B cell (primary cell): ENCODE results near the gene DENND1C. TPM values are rescaled to one million over a fixed set of nuclear protein-coding genes. Genes with fewer than 3 reads are reported as not detected.

Experiments used
- ATAC-seq: fragments of 200-7000 bp; cut with Tn5 transposase; one replicate; pipeline ENCODE4 v1.10.0; 2021; ENCODE audit warnings: low read depth, mild to moderate bottlenecking, moderate number of reproducible peaks, moderate library complexity
- CTCF ChIA-PET: fragments of 350-600 bp; sonication (Branson Sonifier 250); formaldehyde crosslinking; loops from one replicate; lab custom pipeline; 2021; ENCODE audit warnings: antibody characterized with exemption, inconsistent platforms; lab: Charles Lee
- POLR2A ChIA-PET: fragments of 350-600 bp; sonication (Branson Sonifier 250); formaldehyde crosslinking; loops from one replicate; lab custom pipeline; 2021; ENCODE audit warnings: antibody characterized with exemption; lab: Charles Lee
- DNase-seq: peaks from one replicate; pipeline ENCODE4 v3.0.0; 2013
- H2AFZ ChIP-seq: 2 replicates; pipeline ENCODE4 v1.6.1; 2012; ENCODE audit warnings: mild to moderate bottlenecking, low read depth, low read length; ENCODE audit not compliant: insufficient read depth, poor library complexity, severe bottlenecking
- H3K27ac ChIP-seq, 2 donors: 1 replicate in 1 of 2; 2 replicates in 1 of 2; pipeline ENCODE4 v1.5.1; 2012 to 2013; ENCODE audit warnings: low read length in 2 of 2, mild to moderate bottlenecking in 2 of 2, moderate library complexity in 1 of 2
- H3K27me3 ChIP-seq, 4 experiments: fragments of 200-600 bp in 1 of 4; sonication (generic) in 1 of 4; replicated peaks in 1 of 4; 1 replicate in 2 of 4; 2 replicates in 2 of 4; pipeline versions ENCODE4 v1.6.1 to v1.7.0; 2013 to 2016; ENCODE audit warnings: low read length in 3 of 4, mild to moderate bottlenecking in 2 of 4, mixed read lengths in 1 of 4, moderate library complexity in 1 of 4; ENCODE audit not compliant: insufficient read depth in 4 of 4, control insufficient read depth in 3 of 4; ENCODE audit errors: control extremely low read depth in 1 of 4
- H3K36me3 ChIP-seq, 2 experiments: replicated peaks in 1 of 2; 1 replicate in 1 of 2; 2 replicates in 1 of 2; pipeline versions ENCODE4 v1.6.1 to v1.7.1; 2013; ENCODE audit warnings: low read length in 1 of 2; ENCODE audit not compliant: insufficient read depth in 2 of 2, control insufficient read depth in 1 of 2; ENCODE audit errors: control extremely low read depth in 1 of 2, extremely low read depth in 1 of 2
- H3K4me1 ChIP-seq, 2 donors: fragments of 200-600 bp in 1 of 2; sonication (generic) in 1 of 2; 1 replicate in 1 of 2; 2 replicates in 1 of 2; pipeline versions ENCODE4 v1.5.1 to v1.6.1; 2013 to 2017; ENCODE audit warnings: low read length in 2 of 2; ENCODE audit not compliant: control insufficient read depth in 2 of 2, insufficient read depth in 2 of 2
- H3K4me2 ChIP-seq: replicated peaks from 2 replicates; pipeline ENCODE3; 2012; ENCODE audit warnings: mild to moderate bottlenecking, low read depth, low read length; ENCODE audit not compliant: poor library complexity, severe bottlenecking
- H3K4me3 ChIP-seq, 5 experiments: fragments of 200-600 bp in 1 of 5; sonication (generic) in 1 of 5; 1 replicate in 3 of 5; 2 replicates in 2 of 5; pipeline versions ENCODE4 v1.5.1 to v1.7.0; 2011 to 2016; ENCODE audit warnings: low read length in 4 of 5, mild to moderate bottlenecking in 4 of 5, low read depth in 2 of 5, control low read depth in 1 of 5, moderate library complexity in 1 of 5; ENCODE audit not compliant: insufficient read depth in 1 of 5; ENCODE audit errors: control extremely low read depth in 1 of 5, extremely low read depth in 1 of 5
- H3K79me2 ChIP-seq: fragments of 200-600 bp; sonication (generic); one replicate; pipeline ENCODE4 v1.6.0; 2016; ENCODE audit warnings: low read length; ENCODE audit not compliant: control insufficient read depth, insufficient read depth
- H3K9ac ChIP-seq: fragments of 200-600 bp; sonication (generic); 2 replicates; pipeline ENCODE4 v1.6.1; 2017; ENCODE audit warnings: mild to moderate bottlenecking, low read length, moderate library complexity
- H3K9me3 ChIP-seq, 3 donors: one replicate each; pipeline versions ENCODE4 v1.6.1 to v1.7.1; 2013; ENCODE audit warnings: low read length in 2 of 3; ENCODE audit not compliant: control insufficient read depth in 2 of 3, insufficient read depth in 1 of 3; ENCODE audit errors: control extremely low read depth in 1 of 3
- H4K20me1 ChIP-seq: 2 replicates; pipeline ENCODE4 v1.6.0; 2012; ENCODE audit warnings: mild to moderate bottlenecking, low read length; ENCODE audit not compliant: insufficient read depth, control insufficient read depth, poor library complexity, severe bottlenecking
- H3K27ac Mint-ChIP-seq: one replicate; pipeline ENCODE4 v1.8.0; 2021; ENCODE audit warnings: mixed read lengths
- H3K27me3 Mint-ChIP-seq: one replicate; pipeline ENCODE4 v1.8.0; 2021; ENCODE audit warnings: mixed read lengths
- H3K4me1 Mint-ChIP-seq: one replicate; pipeline ENCODE4 v1.8.0; 2021; ENCODE audit warnings: mixed read lengths
- H3K4me3 Mint-ChIP-seq: one replicate; pipeline ENCODE4 v1.8.0; 2021; ENCODE audit warnings: mixed read lengths
- H3K9me3 Mint-ChIP-seq: one replicate; pipeline ENCODE4 v1.8.0; 2022; ENCODE audit warnings: mixed read lengths; ENCODE audit not compliant: insufficient read depth
- EZH2 ChIP-seq: IDR thresholded peaks from 2 replicates; pipeline ENCODE4 v1.6.1; 2012; ENCODE audit warnings: borderline replicate concordance, low read depth, mild to moderate bottlenecking, moderate library complexity, low read length; ENCODE audit not compliant: insufficient read depth, poor library complexity, severe bottlenecking
- WGBS: methylation state at CpG from one replicate; pipeline ENCODE4 v1.1.5; 2013; ENCODE audit warnings: missing lambda C conversion rate; ENCODE audit not compliant: insufficient coverage; 5-methylcytosine and 5-hydroxymethylcytosine counted together
- intact Hi-C: fragments of 100-400 bp; cut with micrococcal nuclease; formaldehyde crosslinking; loops from one replicate; pipeline ENCODE4 v1.10.0; 2022
- polyA plus RNA-seq: library from polyadenylated mRNA; depleted of rRNA; stranded (reverse); fragments of >200 nt; gene quantifications from 2 replicates; pipeline ENCODE4 v1.2.3, GENCODE V29; 2012
- total RNA-seq, 2 donors: library from RNA; stranded (reverse); fragments of 120-200 nt in 1 of 2; gene quantifications; 1 replicate in 1 of 2; 2 replicates in 1 of 2; pipeline versions ENCODE4 v1.2.3 to v1.2.4, GENCODE V29; 2013 to 2022
- TF ChIP-seq, protein P1 (sequence below): fragments of 200-600 bp; IDR thresholded peaks from one replicate; pipeline ENCODE4 v1.8.0; 2022; ENCODE audit warnings: antibody characterized with exemption, mild to moderate bottlenecking

Gene DENND1C
- total and polyA plus RNA-seq, 2 donors (not counting 1 experiment from before 2014, with no cell fraction given): 119 to 132 TPM

DNA sequence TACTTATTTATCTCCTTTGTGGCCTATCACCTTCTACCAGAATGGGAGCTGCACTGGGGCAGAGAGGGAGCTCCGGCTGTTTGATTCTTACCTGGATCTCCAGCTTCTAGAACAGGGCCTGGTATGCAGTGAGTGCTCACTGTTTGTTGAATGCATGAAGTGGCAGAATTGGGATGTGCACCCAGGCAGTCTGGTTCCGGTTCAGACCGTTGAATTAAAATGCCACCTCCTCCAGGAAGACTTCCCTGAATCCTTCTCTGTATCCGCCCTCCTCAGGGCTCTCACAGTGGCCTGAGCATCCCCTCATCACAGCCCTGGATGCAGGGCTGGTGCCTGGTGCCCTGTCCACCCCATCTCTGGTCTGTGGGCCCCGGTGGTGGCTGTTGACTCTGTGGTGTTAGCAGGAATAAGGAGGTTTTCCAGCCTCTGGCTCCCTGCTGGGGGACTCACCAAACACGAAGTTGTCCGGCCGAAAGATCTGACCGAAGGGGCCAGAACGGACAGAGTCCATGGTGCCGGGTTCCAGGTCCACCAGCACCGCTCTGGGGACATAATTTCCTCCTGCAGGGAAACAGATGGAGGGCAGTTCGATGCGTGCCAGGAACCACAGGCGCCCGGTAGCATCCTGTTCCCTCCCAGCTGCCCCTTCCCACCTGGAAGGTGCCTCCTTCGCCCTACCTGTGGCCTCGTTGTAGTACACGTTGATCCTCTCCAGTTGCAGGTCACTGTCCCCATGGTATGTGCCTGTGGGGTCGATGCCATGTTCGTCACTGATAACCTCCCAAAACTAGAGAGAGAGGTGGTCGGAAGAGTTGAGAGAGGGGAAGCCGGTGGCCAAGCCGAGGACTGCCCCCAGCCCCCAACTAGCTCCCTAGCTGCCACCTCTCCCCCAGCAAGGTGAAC is 19.5 kb upstream of the DENND1C start:
- H3K4me3 Mint-ChIP-seq: peak overlapping the region; percentile 92
- 78% methylated on average over 14 of the region's 24 CpGs for WGBS
- Histone ChIP-seq H3K9ac (peak overlapping the region; percentile 68), H3K36me3 (no peaks in the 10 kb centered on the region), H4K20me1 (no peaks in the 10 kb centered on the region), H3K27ac (no peak overlapping the region), H3K4me2 (peak overlapping the region; percentile 94), H3K79me2 (no peaks in the 10 kb centered on the region), H3K4me3 (peak overlapping the region in 4 of 5 experiments; percentile 47 to 67 (median 59)), H3K27me3 (peaks cover 0 to 17% (median 3%) of the 10 kb centered on the region in 4 experiments), H3K9me3 (peaks cover 0 to 2% (median 0%) of the 10 kb centered on the region in 3 donors), H2AFZ (peak overlapping the region; percentile 86), H3K4me1 (peaks cover 16 to 21% of the 10 kb centered on the region in 2 donors)
- TF ChIP-seq EZH2: no peak
- TF ChIP-seq, protein P1, sequence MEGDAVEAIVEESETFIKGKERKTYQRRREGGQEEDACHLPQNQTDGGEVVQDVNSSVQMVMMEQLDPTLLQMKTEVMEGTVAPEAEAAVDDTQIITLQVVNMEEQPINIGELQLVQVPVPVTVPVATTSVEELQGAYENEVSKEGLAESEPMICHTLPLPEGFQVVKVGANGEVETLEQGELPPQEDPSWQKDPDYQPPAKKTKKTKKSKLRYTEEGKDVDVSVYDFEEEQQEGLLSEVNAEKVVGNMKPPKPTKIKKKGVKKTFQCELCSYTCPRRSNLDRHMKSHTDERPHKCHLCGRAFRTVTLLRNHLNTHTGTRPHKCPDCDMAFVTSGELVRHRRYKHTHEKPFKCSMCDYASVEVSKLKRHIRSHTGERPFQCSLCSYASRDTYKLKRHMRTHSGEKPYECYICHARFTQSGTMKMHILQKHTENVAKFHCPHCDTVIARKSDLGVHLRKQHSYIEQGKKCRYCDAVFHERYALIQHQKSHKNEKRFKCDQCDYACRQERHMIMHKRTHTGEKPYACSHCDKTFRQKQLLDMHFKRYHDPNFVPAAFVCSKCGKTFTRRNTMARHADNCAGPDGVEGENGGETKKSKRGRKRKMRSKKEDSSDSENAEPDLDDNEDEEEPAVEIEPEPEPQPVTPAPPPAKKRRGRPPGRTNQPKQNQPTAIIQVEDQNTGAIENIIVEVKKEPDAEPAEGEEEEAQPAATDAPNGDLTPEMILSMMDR: no peak
- no peaks in the 10 kb centered on the region for H3K9me3 Mint-ChIP-seq
- H3K27ac Mint-ChIP-seq: peak overlapping the region; percentile 61
- H3K27me3 Mint-ChIP-seq: peaks cover 3% of the 10 kb centered on the region
- ATAC-seq (no peak), DNase-seq (no peak)
- H3K4me1 Mint-ChIP-seq: peaks cover 18% of the 10 kb centered on the region
- POLR2A ChIA-PET: interaction anchor here (0.7 to 1.3 kb wide), 2 partner anchors 86 to 138 kb away, joined by 3 read pairs; no protein-coding TSS in a partner anchor
- intact Hi-C loops: no loop called here
- CTCF ChIA-PET: interaction anchor here (0.6 to 0.9 kb wide), 2 partner anchors 101 to 826 kb away, joined by 3 to 4 read pairs; no protein-coding TSS in a partner anchor
